ENCODE measurements around the gene KAZN.

GRCh38 chr1:15023976-15024375 lies 425.5 kb downstream of the KAZN start:
- TF ChIP-seq GATA3 (IDR thresholded peaks at IDR 0.05; ENCODE audit: low read depth, low read length): no peak
- TF ChIP-seq GATA2 (IDR thresholded peaks at IDR 0.05; ENCODE audit: low read depth, low read length): no peak

All from SH-SY5Y (cell line).